Gastrocnemius medialis (tissue), 4 donors: Measurements from ENCODE around the gene PRM1. TPM values are rescaled to one million over a fixed set of nuclear protein-coding genes. Genes with fewer than 3 reads are reported as not detected.

Experiments
- ATAC-seq, 2 donors: fragments of 150-250 bp; one replicate each; pipeline ENCODE4 v1.9.1; 2016
- DNase-seq, 2 donors: peaks; one replicate each; pipeline ENCODE4 v3.0.0-alpha.2; 2019
- H3K27ac ChIP-seq, 4 donors: fragments of 200-600 bp; sonication (generic); 1 replicate in 1 of 4; 2 replicates in 3 of 4; pipeline ENCODE4 v1.5.1; 2016 to 2018; ENCODE audit warnings: mild to moderate bottlenecking in 2 of 4, moderate library complexity in 1 of 4
- H3K27me3 ChIP-seq, 3 donors: fragments of 200-600 bp; sonication (generic) in 2 of 3; 1 replicate in 1 of 3; 2 replicates in 2 of 3; pipeline versions ENCODE4 v1.5.1 to v1.6.0; 2016 to 2019; ENCODE audit warnings: mild to moderate bottlenecking in 1 of 3, moderate library complexity in 1 of 3
- H3K36me3 ChIP-seq, 2 donors: fragments of 200-600 bp; sonication (generic) in 1 of 2; one replicate each; pipeline ENCODE4 v1.5.1; 2017 to 2018
- H3K4me1 ChIP-seq, 2 donors: fragments of 200-600 bp; sonication (generic) in 1 of 2; one replicate each; pipeline ENCODE4 v1.5.1; 2016 to 2017; ENCODE audit warnings: mild to moderate bottlenecking in 2 of 2
- H3K4me3 ChIP-seq, 4 donors: fragments of 200-600 bp; sonication (generic) in 3 of 4; 1 replicate in 1 of 4; 2 replicates in 3 of 4; pipeline ENCODE4 v1.5.1; 2016 to 2019; ENCODE audit warnings: mild to moderate bottlenecking in 2 of 4
- H3K9me3 ChIP-seq, 3 donors: fragments of 200-600 bp; sonication (generic) in 2 of 3; 1 replicate in 1 of 3; 2 replicates in 2 of 3; pipeline ENCODE4 v1.5.1; 2016 to 2019
- POLR2A ChIP-seq, 2 donors: fragments of 450-650 bp; IDR thresholded peaks; one replicate each; pipeline ENCODE4 v1.6.1; 2017; ENCODE audit warnings: antibody characterized with exemption in 2 of 2, mild to moderate bottlenecking in 2 of 2, moderate library complexity in 2 of 2
- in situ Hi-C, 4 donors: fragments of 200-750 bp; cut with MboI; loops; one replicate each; pipeline versions ENCODE4 v1.15.0 to v1.8.0; 2017; ENCODE audit warnings: low sequenced_read_pairs in 4 of 4
- intact Hi-C: fragments of 100-400 bp; cut with DNase I; formaldehyde crosslinking; loops from one replicate; pipeline ENCODE4 v1.15.1; 2023; ENCODE audit warnings: low total_unique reads
- total RNA-seq, 4 donors: library from RNA; depleted of rRNA; stranded (reverse); fragments of >200 nt; gene quantifications; one replicate each; pipeline versions ENCODE4 v1.1.0 to v1.2.3, GENCODE V29; 2016
- TF ChIP-seq, protein P1 (sequence below), 5 experiments: fragments of 450-650 bp in 3 of 5; fragments of 200-600 bp in 2 of 5; sonication (generic) in 2 of 5; IDR thresholded peaks in 4 of 5; conservative IDR thresholded peaks in 1 of 5; 1 replicate in 4 of 5; 2 replicates in 1 of 5; pipeline ENCODE4 v1.5.1; 2016 to 2019; ENCODE audit warnings: antibody characterized with exemption in 5 of 5, mild to moderate bottlenecking in 3 of 5, moderate library complexity in 3 of 5

Gene PRM1
- total RNA-seq, 4 donors from 2014 or later = not detected

GRCh38 chr16:11251525-11252481, 29.3 kb downstream of the PRM1 start:
- Histone ChIP-seq H3K4me1 (peaks cover 7% of the 10 kb centered on the region in 2 donors), H3K36me3 (no peaks in the 10 kb centered on the region), H3K4me3 (no peak overlapping the region), H3K27me3 (no peaks in the 10 kb centered on the region), H3K27ac (no peak overlapping the region), H3K9me3 (no peaks in the 10 kb centered on the region)
- in situ Hi-C loops = no loop called here
- ATAC-seq (no peak), DNase-seq (no peak)
- no peak for TF ChIP-seq POLR2A (IDR thresholded peaks at IDR 0.05)
- TF ChIP-seq, protein P1, sequence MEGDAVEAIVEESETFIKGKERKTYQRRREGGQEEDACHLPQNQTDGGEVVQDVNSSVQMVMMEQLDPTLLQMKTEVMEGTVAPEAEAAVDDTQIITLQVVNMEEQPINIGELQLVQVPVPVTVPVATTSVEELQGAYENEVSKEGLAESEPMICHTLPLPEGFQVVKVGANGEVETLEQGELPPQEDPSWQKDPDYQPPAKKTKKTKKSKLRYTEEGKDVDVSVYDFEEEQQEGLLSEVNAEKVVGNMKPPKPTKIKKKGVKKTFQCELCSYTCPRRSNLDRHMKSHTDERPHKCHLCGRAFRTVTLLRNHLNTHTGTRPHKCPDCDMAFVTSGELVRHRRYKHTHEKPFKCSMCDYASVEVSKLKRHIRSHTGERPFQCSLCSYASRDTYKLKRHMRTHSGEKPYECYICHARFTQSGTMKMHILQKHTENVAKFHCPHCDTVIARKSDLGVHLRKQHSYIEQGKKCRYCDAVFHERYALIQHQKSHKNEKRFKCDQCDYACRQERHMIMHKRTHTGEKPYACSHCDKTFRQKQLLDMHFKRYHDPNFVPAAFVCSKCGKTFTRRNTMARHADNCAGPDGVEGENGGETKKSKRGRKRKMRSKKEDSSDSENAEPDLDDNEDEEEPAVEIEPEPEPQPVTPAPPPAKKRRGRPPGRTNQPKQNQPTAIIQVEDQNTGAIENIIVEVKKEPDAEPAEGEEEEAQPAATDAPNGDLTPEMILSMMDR (IDR thresholded peaks at IDR 0.05 in 4 of 5, conservative IDR thresholded peaks at IDR 0.05 in 1 of 5) = no peak
- intact Hi-C loops = loop anchor here (10.0 kb wide), 1 partner anchor 507 kb away; the partner anchor contains the start of gene NUBP1

GRCh38 chr16:11250786-11251524, 30.2 kb downstream of the PRM1 start:
- no peak for DNase-seq
- no peaks in the 10 kb centered on the region for H3K36me3 ChIP-seq
- in situ Hi-C loops (no loop called here), intact Hi-C loops (loop anchor here (10.0 kb wide), 1 partner anchor 506 kb away; the partner anchor contains the start of gene NUBP1)
- no peak for ATAC-seq
- no peaks in the 10 kb centered on the region for H3K27me3 ChIP-seq
- H3K9me3 ChIP-seq = no peaks in the 10 kb centered on the region
- no peak overlapping the region for H3K27ac ChIP-seq
- H3K4me3 ChIP-seq = no peak overlapping the region
- no peak for TF ChIP-seq POLR2A (IDR thresholded peaks at IDR 0.05)
- TF ChIP-seq, protein P1 (IDR thresholded peaks at IDR 0.05 in 4 of 5, conservative IDR thresholded peaks at IDR 0.05 in 1 of 5) = no peak
- H3K4me1 ChIP-seq = peaks cover 4 to 7% of the 10 kb centered on the region in 2 donors

DNA sequence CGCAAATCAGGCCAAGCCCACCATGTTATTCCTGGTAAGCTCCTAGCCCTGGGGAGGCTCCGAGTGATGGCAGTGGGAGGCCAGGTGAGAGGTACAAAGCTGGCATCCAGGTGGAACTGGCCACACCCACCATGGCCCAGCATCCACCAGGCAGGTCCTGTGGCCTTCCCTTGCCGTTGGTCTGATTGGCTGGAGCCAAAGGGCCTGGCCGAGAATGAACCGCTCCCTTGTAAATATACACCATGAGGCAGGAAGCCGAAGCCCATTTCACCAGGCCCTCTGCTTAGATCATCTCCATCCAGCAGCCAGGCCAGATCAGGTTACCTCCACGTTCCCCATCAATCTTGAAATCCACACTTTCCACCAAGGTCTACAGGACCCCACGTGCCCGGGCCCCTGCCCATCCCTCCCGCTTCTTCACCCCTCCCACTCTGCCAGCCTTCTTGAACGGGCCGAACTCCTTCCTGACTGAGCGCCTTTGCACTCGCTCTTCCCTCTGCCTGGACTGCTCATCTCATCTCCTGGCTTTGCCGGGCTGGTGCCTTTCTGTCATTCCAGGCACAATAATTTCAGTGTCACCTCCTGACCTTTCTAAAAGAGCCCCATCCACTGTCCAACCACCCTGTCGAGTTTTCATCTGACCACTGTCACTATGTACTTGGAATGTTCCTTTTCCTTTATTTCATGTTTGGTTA, 30.9 kb downstream of the PRM1 start:
- DNase-seq (no peak), ATAC-seq (peak in 1 of 2 donors; percentile 34)
- TF ChIP-seq, protein P1 (IDR thresholded peaks at IDR 0.05 in 4 of 5, conservative IDR thresholded peaks at IDR 0.05 in 1 of 5) = no peak
- TF ChIP-seq POLR2A (IDR thresholded peaks at IDR 0.05) = no peak
- H3K27me3 ChIP-seq = no peaks in the 10 kb centered on the region
- no peaks in the 10 kb centered on the region for H3K9me3 ChIP-seq
- H3K4me3 ChIP-seq = no peak overlapping the region
- H3K4me1 ChIP-seq = peaks cover 4 to 7% of the 10 kb centered on the region in 2 donors
- no peak overlapping the region for H3K27ac ChIP-seq
- H3K36me3 ChIP-seq = no peaks in the 10 kb centered on the region
- intact Hi-C loops = loop anchor here (10.0 kb wide), 1 partner anchor 505 kb away; the partner anchor contains the start of gene NUBP1
- in situ Hi-C loops = no loop called here

DNA sequence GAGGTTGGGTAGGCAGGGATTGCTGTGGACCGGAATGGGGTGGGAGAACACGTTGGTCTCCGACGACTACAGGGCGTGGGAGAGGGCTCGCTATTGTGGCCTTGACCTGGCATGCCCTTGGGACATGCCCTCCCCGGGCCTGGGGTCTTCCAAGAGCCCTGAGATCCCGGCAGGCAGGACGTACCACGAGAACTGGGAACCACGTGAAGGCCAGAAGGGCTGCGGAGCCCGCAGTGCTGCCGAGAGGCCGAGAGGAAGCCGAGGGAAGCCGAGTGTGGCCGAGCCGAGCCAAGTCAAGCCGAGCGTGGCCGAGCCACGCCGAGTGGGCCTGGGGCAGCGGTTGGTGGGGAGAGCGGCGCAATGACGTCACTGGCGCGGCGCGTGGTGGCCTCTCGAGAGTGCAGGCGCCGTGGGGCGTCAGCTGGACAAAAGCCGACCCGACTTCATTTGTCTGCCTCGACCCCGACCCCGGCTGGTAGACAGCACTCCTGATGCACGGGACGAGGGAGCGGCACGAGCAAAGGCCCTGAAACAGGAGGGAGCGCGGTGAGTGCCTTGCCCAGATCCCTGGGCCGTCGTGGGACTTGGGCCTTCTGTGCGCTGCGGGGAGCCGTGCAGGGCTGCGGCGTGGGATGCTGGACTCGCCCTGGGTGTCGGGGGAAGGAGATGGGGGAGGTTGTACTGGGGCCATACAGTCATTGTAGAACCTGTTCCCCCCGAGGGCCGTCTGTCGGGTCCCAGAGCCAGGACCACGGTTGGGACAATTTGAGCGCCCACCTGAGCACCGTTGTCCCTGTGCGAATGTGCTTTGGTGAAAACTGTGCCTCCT, 31.7 kb downstream of the PRM1 start:
- Histone ChIP-seq H3K4me1 (peaks cover 4 to 7% of the 10 kb centered on the region in 2 donors), H3K4me3 (no peak overlapping the region), H3K9me3 (no peaks in the 10 kb centered on the region), H3K27me3 (no peaks in the 10 kb centered on the region), H3K27ac (no peak overlapping the region), H3K36me3 (no peaks in the 10 kb centered on the region)
- in situ Hi-C loops (loop anchor here in 1 of 4 donors (25.0 kb wide), 1 partner anchor 112 kb away; no protein-coding TSS in a partner anchor), intact Hi-C loops (loop anchor here (10.0 kb wide), 1 partner anchor 505 kb away; the partner anchor contains the start of gene NUBP1)
- DNase-seq = no peak
- TF ChIP-seq, protein P1 (IDR thresholded peaks at IDR 0.05 in 4 of 5, conservative IDR thresholded peaks at IDR 0.05 in 1 of 5) = no peak
- TF ChIP-seq POLR2A (IDR thresholded peaks at IDR 0.05) = no peak
- ATAC-seq = no peak
